Activated naive CD8-positive, alpha-beta T cell treated with anti-CD3 and anti-CD28 coated beads, Interleukin-2, amount 50 U/mL, for 24 hours (primary cell): ENCODE measurements around the gene INIP.
"Not testable (repeated sequence)": the region's sequence is repeated elsewhere in the genome, so short reads cannot be mapped to it uniquely, and the experiment has no call there.

Source experiments
- ATAC-seq: fragments of 150-1000 bp; cut with Tn5 transposase; one replicate; pipeline ENCODE4 v1.10.0; 2021
- DNase-seq: peaks from one replicate; pipeline ENCODE4 v3.0.0; 2021
- H3K27ac Mint-ChIP-seq: one replicate; pipeline ENCODE4 v1.8.0; 2021; ENCODE audit warnings: mild to moderate bottlenecking, mixed read lengths
- H3K27me3 Mint-ChIP-seq: one replicate; pipeline ENCODE4 v1.8.0; 2021; ENCODE audit warnings: mixed read lengths
- H3K36me3 Mint-ChIP-seq: one replicate; pipeline ENCODE4 v1.8.0; 2021; ENCODE audit warnings: low read depth, mixed read lengths
- H3K4me1 Mint-ChIP-seq: one replicate; pipeline ENCODE4 v1.8.0; 2021; ENCODE audit warnings: mixed read lengths
- H3K4me3 Mint-ChIP-seq: one replicate; pipeline ENCODE4 v1.8.0; 2021; ENCODE audit warnings: mild to moderate bottlenecking, moderate library complexity, mixed read lengths
- H3K9me3 Mint-ChIP-seq: one replicate; pipeline ENCODE4 v1.8.0; 2021; ENCODE audit warnings: mixed read lengths

INIP gene

DNA sequence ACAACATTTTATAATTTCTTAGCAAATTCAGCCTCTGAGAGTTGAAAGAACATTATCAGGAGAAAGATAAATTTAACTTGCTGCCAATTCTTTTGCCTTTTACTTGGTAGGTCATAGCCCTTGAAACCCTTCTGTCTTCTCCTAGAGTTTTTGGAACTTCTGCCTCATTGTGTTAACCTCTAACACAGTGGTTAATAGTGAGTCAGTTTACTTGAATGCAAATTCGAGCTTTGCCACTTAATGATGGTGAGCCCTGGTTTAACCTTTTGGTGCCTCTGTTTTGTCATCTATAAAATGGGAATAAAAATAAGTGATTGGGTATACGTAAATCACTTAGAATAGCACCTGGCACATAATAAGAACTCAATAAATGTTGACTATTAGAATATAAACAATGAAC, 1.8 kb upstream of the INIP start:
- H3K4me3 Mint-ChIP-seq = no peak overlapping the region
- DNase-seq = no peak
- peak; percentile 23 for ATAC-seq
- no peaks in the 10 kb centered on the region for H3K36me3 Mint-ChIP-seq
- no peaks in the 10 kb centered on the region for H3K27me3 Mint-ChIP-seq
- H3K4me1 Mint-ChIP-seq = peaks cover 37% of the 10 kb centered on the region
- peak overlapping the region; percentile 68 for H3K27ac Mint-ChIP-seq
- H3K9me3 Mint-ChIP-seq = no peaks in the 10 kb centered on the region

DNA sequence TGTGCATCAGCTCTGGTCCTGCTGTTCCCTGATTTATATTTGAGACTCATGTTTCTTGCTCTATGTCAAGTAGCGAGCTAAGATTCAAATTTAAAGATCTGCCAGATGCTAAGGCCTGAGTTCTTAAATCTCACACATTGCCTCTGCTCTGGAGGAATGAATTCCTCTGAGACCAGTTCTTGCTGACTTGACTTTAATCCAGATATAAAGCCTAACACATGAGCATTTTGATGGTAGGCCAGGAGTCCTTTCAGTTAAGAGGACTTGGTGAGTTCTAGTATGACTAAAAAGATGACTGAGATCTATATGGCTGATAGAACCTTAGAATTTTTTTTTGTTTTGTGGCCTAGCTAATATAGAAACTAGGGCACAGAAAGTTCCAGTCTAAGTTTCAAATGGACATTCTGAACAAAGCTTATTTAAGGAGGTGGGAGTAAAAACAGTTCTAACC, 1.3 kb upstream of the INIP start:
- no peak for ATAC-seq
- DNase-seq = no peak
- Mint-ChIP-seq H3K9me3 (no peaks in the 10 kb centered on the region), H3K4me3 (peak overlapping the region; percentile 37), H3K27me3 (no peaks in the 10 kb centered on the region), H3K27ac (peak overlapping the region; percentile 68), H3K4me1 (peaks cover 39% of the 10 kb centered on the region), H3K36me3 (no peaks in the 10 kb centered on the region)

DNA sequence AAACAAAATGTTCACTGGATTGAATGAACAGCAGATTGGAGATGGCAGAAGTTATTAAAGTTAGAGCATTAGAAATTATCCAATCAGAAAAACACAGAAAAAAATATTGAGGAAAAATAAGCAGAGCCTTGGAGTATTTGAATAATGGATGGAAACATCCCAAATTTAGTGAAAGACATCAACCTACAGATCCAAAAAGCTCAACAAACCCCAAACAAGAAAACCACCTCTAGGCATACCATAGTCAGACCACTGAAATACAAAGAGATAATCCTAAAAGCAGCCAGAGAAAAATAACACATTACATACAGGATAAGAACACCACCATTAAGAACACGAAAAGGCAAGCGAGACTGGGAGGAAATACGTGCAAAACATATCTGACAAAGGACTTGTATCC, 5.2 kb downstream of the INIP start:
- Mint-ChIP-seq H3K4me1 (peaks cover 48% of the 10 kb centered on the region), H3K9me3 (no peaks in the 10 kb centered on the region), H3K27me3 (no peaks in the 10 kb centered on the region), H3K4me3 (no peak overlapping the region), H3K27ac (no peak overlapping the region), H3K36me3 (peaks cover 30% of the 10 kb centered on the region)
- ATAC-seq (no peak), DNase-seq (no peak)

DNA sequence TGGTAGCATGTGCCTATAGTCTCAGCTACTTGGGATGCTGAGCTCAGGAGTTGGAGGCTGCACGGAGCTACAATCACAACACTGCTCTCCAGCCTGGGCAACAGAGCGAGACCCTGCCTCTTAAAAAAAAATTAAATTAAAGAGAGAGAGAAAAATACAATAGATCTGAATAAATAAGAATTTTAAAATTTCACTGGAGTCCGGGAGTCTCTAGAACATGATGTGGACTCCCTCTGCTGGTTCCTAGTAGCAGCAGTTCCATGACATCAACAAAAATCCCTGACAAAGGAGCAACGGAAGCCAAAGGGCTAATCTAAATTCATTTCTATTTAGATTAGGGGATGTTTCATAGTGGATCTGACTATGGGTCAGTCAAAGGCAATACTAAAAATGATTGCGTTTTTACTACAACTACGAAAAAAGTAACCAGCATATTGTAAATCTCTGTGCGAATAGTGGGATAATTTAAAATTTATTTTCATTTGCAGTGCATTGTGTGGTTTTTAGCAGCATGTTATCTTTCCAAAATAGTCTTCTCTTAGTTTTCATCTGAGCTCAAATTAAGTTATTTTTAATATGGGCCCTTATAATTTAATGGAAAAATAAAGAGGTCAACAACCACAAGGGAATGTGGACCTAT, 6.7 kb downstream of the INIP start:
- Mint-ChIP-seq H3K27ac (no peak overlapping the region), H3K9me3 (no peaks in the 10 kb centered on the region), H3K36me3 (peaks cover 32% of the 10 kb centered on the region), H3K4me3 (no peak overlapping the region), H3K4me1 (peaks cover 43% of the 10 kb centered on the region), H3K27me3 (no peaks in the 10 kb centered on the region)
- DNase-seq (no peak), ATAC-seq (no peak)

DNA sequence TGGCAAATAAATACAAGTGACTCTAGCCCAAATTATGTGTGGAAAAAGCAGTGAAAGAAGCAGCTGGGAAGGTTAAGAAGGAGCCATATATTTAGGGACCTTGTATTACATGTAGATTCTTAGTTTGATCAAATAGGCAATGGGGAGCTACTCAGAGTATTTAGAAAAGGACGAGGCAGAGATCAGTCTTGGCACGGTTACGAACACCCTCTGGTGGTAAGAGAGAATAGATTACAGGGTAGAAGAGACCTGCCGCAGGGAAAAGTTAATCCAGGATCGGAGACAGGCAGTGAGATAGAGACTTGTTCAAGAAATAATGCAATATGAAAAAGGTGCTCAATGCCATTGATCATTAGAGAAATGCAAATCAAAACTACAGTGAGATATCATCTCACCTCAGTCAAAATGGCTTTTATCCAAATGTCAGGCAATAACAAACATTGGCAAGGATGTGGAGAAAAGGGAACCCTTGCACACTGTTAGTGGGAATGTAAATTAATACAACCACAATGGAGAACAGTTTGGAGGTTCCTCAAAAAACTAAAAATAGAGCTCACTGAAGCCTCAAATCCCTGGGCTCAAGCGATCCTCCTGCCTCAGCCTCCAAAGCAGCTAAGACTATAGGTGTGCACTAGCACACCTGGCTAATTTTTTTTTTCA, 12.0 kb downstream of the INIP start:
- peaks cover 40% of the 10 kb centered on the region for H3K36me3 Mint-ChIP-seq

DNA sequence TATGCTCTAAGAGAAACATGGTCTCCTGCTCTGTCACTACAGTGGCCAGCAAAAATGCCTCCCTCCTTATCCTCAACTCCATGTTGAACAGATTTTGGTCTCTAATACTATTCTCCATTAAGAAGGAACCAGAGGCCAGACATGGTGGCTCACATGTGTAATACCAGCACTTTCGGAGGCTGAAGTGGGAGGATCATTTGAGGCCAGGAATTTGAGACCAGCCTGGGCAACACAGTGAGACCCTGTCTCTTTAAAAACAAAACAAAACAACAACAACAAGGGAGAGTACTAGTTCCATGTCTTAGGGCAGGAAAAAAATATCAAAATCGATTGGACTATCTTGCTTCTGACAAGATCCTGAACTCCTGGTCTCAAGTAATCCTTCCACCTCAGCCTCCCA, 14.6 kb downstream of the INIP start:
- H3K27ac Mint-ChIP-seq = no peak overlapping the region
- no peak for ATAC-seq

More for the DNA sequence above, 12.0 kb downstream of the INIP start:
- Mint-ChIP-seq H3K4me1 (peaks cover 25% of the 10 kb centered on the region), H3K27ac (no peak overlapping the region), H3K9me3 (no peaks in the 10 kb centered on the region), H3K4me3 (no peak overlapping the region), H3K27me3 (no peaks in the 10 kb centered on the region)
- DNase-seq (no peak), ATAC-seq (no peak)

DNA sequence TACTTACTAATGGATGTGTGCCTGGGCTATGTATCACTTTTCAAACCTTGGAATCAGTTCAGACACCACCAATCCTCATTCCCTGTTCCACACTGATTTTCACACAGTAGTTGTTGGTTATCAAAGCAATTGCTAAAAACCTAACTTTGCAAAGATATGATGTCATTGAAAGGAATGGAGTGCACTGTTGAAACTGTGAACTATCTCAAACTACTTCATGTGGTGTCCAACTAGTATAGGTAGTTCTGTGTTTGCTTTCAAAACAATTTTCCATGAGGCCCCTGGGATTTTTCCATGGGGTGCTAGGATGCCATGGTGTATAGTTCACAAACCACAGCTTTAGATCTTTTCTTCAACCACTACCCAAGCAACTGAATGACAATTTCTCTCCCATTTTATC, 17.8 kb downstream of the INIP start:
- DNase-seq (no peak), ATAC-seq (peak; percentile 33)
- Mint-ChIP-seq H3K4me3 (no peak overlapping the region), H3K9me3 (no peaks in the 10 kb centered on the region), H3K36me3 (peaks cover 46% of the 10 kb centered on the region), H3K27ac (no peak overlapping the region), H3K4me1 (peaks cover 38% of the 10 kb centered on the region), H3K27me3 (no peaks in the 10 kb centered on the region)

More for the DNA sequence above, 14.6 kb downstream of the INIP start:
- Mint-ChIP-seq H3K9me3 (no peaks in the 10 kb centered on the region), H3K4me3 (no peak overlapping the region), H3K4me1 (peaks cover 38% of the 10 kb centered on the region), H3K27me3 (no peaks in the 10 kb centered on the region), H3K36me3 (peaks cover 40% of the 10 kb centered on the region)
- no peak for DNase-seq

DNA sequence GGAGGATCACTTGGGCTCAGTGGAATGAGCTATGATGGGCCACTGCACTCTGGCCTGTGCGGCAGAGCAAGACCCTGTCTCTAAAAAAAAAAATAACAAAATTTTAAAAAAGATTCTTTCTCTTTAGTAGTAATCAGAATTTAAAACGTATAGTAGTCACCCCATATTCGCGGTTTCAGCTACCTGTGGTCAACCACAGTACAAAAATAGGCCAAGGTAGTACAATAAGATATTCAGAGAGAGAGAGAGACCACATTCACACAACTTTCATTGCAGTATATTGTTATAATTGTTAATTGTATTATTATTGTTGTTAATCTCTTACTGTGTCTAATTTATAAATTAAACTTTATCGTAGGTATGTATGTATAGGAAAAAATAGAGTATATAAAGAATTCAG, 18.7 kb downstream of the INIP start:
- H3K27ac Mint-ChIP-seq = no peak overlapping the region
- peaks cover 36% of the 10 kb centered on the region for H3K4me1 Mint-ChIP-seq
- no peak for DNase-seq
- H3K36me3 Mint-ChIP-seq = peaks cover 43% of the 10 kb centered on the region
- no peaks in the 10 kb centered on the region for H3K27me3 Mint-ChIP-seq
- H3K9me3 Mint-ChIP-seq = no peaks in the 10 kb centered on the region
- no peak overlapping the region for H3K4me3 Mint-ChIP-seq
- peak; percentile 61 for ATAC-seq

DNA sequence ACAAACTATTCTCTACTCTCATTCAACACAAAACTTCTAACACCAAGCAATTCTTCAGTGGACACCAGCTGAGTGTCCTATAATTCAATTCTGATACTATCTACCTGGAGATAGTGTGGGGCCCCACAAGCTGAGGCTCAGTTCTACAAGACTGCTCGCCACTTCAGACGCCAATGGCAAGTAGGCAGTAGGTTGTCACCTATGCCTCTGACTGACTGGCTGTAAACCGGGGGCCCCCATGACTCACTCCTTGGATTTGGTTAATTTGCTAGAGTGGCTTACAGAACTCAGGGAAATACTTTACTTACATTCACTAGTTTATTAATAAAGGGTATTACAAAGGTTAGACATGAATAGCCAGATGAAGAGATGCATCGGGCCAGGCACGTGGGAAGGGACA, 21.5 kb downstream of the INIP start:
- Mint-ChIP-seq H3K36me3 (peaks cover 42% of the 10 kb centered on the region), H3K9me3 (no peaks in the 10 kb centered on the region), H3K27me3 (no peaks in the 10 kb centered on the region), H3K4me1 (peaks cover 34% of the 10 kb centered on the region), H3K4me3 (no peak overlapping the region), H3K27ac (peak overlapping the region; percentile 11)
- DNase-seq (no peak), ATAC-seq (peak; percentile 65)

DNA sequence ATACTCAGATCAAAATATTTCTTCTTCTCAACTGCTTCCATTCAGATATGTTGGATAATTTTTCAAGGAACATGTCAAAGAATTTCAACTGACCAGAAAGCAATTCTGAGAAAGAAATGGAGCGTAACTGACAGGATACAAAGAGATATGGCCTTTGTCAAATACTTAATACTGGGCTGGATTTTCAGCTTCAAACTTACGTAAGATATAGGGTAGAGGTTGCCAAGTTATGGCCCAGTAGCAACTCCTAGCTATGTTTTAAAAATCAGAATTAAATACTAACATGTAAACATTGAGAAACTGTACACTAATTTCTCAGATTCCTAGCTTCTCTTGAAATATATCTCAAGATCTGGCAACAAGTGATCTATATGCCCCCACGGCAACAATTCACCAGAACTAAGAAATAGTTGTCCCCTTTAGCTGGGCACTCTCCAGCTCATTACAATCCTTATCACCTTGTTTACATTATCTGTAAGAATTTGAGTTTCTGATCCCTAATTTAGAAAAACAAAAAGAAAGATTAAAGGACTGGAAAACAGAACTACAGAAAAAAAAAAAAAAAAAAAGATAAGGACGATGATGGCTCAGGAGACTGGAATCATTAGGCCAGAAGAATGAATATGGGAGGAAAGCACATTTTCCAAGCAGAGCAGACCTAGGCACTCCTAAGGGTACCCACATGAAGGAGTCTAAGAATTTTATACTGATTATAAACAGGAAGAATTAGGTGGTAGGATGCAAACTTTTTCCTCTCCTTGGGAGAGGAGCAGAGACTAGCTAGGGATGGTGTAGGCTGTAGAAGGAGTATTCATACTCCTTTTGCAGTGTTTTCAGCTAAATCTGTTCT, 23.0 kb downstream of the INIP start:
- Mint-ChIP-seq H3K27me3 (no peaks in the 10 kb centered on the region), H3K9me3 (no peaks in the 10 kb centered on the region), H3K27ac (no peak overlapping the region), H3K4me1 (peaks cover 28% of the 10 kb centered on the region), H3K4me3 (no peak overlapping the region), H3K36me3 (peaks cover 43% of the 10 kb centered on the region)
- DNase-seq (no peak), ATAC-seq (no peak)

DNA sequence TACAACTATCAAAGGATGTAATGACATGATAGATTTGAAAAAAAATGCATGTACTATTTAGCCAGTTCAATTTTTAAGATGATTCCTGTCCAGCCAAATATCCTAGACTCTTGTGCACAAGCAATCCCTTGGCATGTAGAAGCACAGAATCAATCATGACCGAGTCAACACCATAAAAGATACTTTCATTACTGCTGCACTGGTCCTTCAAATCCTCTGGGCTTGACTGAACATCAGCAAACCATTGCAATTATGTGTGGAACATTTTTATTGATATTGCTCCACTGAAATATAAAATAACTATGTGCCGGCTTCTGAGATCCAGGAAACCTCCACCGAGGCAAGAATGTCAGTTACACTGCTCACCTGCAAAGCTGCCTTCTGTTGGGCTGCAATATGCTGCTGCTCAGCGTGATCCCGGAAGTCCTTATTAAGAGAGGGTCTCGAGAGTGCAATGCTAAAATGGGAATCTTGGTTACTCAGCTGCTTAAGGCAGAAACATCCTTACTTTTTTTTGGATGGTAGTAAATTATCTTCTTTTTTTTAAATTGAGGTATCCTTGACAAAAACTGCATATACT, 28.7 kb downstream of the INIP start:
- Mint-ChIP-seq H3K9me3 (no peaks in the 10 kb centered on the region), H3K36me3 (peaks cover 40% of the 10 kb centered on the region), H3K27ac (no peak overlapping the region), H3K4me1 (no peaks in the 10 kb centered on the region), H3K4me3 (no peak overlapping the region), H3K27me3 (no peaks in the 10 kb centered on the region)
- ATAC-seq = no peak
- DNase-seq = no peak

DNA sequence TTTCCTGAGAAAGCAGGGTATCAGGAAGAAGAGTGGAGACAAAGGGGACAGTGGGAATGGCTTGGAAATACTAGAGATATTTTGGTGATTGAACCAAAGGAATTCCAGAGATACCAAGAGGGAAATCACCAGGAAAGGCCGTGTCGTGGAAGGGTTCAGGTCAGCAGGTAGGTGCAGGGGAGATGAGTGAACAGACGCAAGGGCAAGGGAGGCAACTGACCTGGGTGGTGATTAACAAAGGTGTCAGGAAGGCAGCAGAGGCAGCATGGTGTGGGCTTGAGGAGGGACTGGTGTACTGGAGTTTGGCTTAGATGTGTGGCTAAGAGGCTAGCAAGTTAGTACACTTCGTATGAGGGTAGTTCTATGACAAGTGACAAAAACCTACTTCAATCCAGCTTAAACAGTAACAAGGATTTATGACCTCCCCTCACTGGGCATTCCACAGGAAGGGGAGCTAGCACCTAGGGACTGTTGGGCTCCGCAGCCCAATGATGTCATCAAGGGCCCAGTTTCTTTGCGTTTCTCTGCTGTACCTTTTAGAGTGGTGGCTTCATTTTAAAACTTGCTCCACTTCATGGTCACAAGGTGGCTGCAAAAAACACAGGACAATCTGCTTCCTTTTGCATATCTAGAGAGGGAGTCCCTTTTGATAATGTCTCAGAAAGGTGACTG, 37.0 kb downstream of the INIP start:
- no peak for ATAC-seq
- H3K4me1 Mint-ChIP-seq = peaks cover 3% of the 10 kb centered on the region
- peaks cover 23% of the 10 kb centered on the region for H3K9me3 Mint-ChIP-seq
- no peak overlapping the region for H3K4me3 Mint-ChIP-seq
- H3K27ac Mint-ChIP-seq = no peak overlapping the region
- DNase-seq = no peak
- no peaks in the 10 kb centered on the region for H3K27me3 Mint-ChIP-seq
- peaks cover 13% of the 10 kb centered on the region for H3K36me3 Mint-ChIP-seq

DNA sequence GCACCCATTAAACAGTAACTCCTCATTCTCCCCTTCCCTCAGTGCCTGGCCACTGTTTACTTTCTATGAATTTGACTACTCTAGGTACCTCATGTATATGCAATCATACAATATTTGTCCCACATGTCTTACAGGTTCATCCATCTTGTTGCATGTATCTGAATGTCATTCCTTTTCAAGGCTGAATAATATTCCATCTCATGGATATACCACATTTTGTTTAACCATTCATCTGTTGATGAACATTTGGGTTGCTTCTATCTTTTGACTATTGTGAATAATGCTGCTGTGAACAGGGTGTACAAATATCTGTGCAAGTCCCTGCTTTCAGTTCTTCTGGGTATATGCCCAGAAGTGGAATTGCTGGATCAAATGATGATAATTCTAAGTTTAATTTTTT, 40.9 kb downstream of the INIP start:
- Mint-ChIP-seq H3K9me3 (peaks cover 23% of the 10 kb centered on the region), H3K4me1 (no peaks in the 10 kb centered on the region), H3K27ac (no peak overlapping the region), H3K4me3 (no peak overlapping the region), H3K36me3 (peaks cover 4% of the 10 kb centered on the region), H3K27me3 (no peaks in the 10 kb centered on the region)
- DNase-seq (no peak), ATAC-seq (no peak)

DNA sequence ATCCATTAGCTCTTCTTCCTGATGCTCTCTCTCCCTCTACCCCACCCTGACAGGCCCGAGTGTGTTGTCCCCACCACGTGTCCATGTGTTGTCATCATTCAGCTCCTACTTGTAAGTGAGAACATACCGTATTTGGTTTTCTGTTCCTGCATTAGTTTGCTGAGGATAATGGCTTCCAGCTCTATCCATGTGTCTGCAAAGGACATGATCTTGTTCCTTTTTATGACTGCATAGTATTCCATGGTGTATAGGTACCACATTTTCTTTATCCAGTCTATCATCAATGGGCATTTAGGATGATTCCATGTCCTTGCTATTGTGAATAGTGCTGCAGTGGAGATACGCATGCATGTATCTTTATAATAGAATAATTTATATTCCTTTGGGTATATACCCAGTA, 44.7 kb downstream of the INIP start:
- H3K27me3 Mint-ChIP-seq, H3K27ac Mint-ChIP-seq, H3K36me3 Mint-ChIP-seq, DNase-seq, H3K4me1 Mint-ChIP-seq, ATAC-seq, H3K4me3 Mint-ChIP-seq: not testable (repeated sequence)
- H3K9me3 Mint-ChIP-seq = peaks cover 12% of the 10 kb centered on the region
